H1 (cell line): ENCODE measurements around the gene GGTLC2. TPM values are rescaled to one million over a fixed set of nuclear protein-coding genes. Genes with fewer than 3 reads are reported as not detected.
"Not testable (repeated sequence)": the region's sequence is repeated elsewhere in the genome, so short reads cannot be mapped to it uniquely, and the experiment has no call there.

Experiments used
- CTCF ChIA-PET: fragments of 300-600 bp; sonication (Branson Sonifier 250); formaldehyde crosslinking; loops from one replicate; lab custom pipeline; 2021; ENCODE audit not compliant: partially characterized antibody; lab: Charles Lee
- POLR2A ChIA-PET: fragments of 300-600 bp; sonication (Branson Sonifier 250); formaldehyde crosslinking; loops from one replicate; lab custom pipeline; 2021; ENCODE audit warnings: inconsistent platforms; ENCODE audit not compliant: partially characterized antibody; lab: Charles Lee
- DNase-seq, 2 experiments: peaks; one replicate each; pipeline versions ENCODE4 v3.0.0 to v3.0.0-alpha.2; 2010 to 2022; ENCODE audit warnings: low spot score in 2 of 2, low read depth in 1 of 2, mixed read lengths in 1 of 2
- FAIRE-seq: peaks from 2 replicates; lab custom pipeline; 2011; peaks lifted over from hg19 to GRCh38; lab: Jason Lieb, UNC
- H2AFZ ChIP-seq: 2 replicates; pipeline ENCODE4 v1.8.1; 2012; ENCODE audit warnings: low read length, inconsistent platforms
- H2AK5ac ChIP-seq: 2 replicates; pipeline ENCODE4 v1.6.1; 2013; ENCODE audit warnings: low read depth, low read length
- H2BK120ac ChIP-seq: replicated peaks from 2 replicates; pipeline ENCODE3; 2013; ENCODE audit warnings: low read depth, low read length, inconsistent platforms
- H2BK12ac ChIP-seq: 2 replicates; pipeline ENCODE4 v1.6.1; 2013; ENCODE audit warnings: low read depth, low read length
- H2BK15ac ChIP-seq: 2 replicates; pipeline ENCODE4 v1.6.1; 2013; ENCODE audit warnings: low read length
- H2BK20ac ChIP-seq: 2 replicates; pipeline ENCODE4 v1.6.1; 2013; ENCODE audit warnings: low read length
- H2BK5ac ChIP-seq: 2 replicates; pipeline ENCODE4 v1.6.1; 2013; ENCODE audit warnings: low read depth, low read length
- H3K14ac ChIP-seq: 2 replicates; pipeline ENCODE4 v1.6.1; 2013; ENCODE audit warnings: inconsistent platforms; ENCODE audit not compliant: insufficient read length
- H3K18ac ChIP-seq: 2 replicates; pipeline ENCODE4 v1.6.1; 2013; ENCODE audit warnings: low read length; ENCODE audit errors: extremely low read depth
- H3K23ac ChIP-seq: 2 replicates; pipeline ENCODE4 v1.6.1; 2013; ENCODE audit warnings: inconsistent platforms; ENCODE audit not compliant: insufficient read length
- H3K23me2 ChIP-seq: 2 replicates; pipeline ENCODE4 v1.6.1; 2013; ENCODE audit warnings: low read depth, low read length
- H3K27ac ChIP-seq: 2 replicates; pipeline ENCODE4 v1.6.1; 2011; ENCODE audit warnings: low read depth, low read length, inconsistent platforms
- H3K27me3 ChIP-seq, 4 experiments: replicated peaks in 1 of 4; 1 replicate in 1 of 4; 2 replicates in 3 of 4; pipeline versions ENCODE4 v1.6.1 to v1.8.1; 2011 to 2013; ENCODE audit warnings: low read length in 3 of 4, mild to moderate bottlenecking in 3 of 4, inconsistent platforms in 2 of 4, mixed read lengths in 2 of 4, moderate library complexity in 1 of 4; ENCODE audit not compliant: control insufficient read depth in 3 of 4, insufficient read depth in 3 of 4; ENCODE audit errors: extremely low read depth in 1 of 4
- H3K36me3 ChIP-seq, 4 experiments: 2 replicates each; pipeline versions ENCODE4 v1.6.1 to v1.8.1; 2011 to 2013; ENCODE audit warnings: mild to moderate bottlenecking in 4 of 4, low read length in 3 of 4, moderate library complexity in 2 of 4, control low read depth in 1 of 4, inconsistent platforms in 1 of 4; ENCODE audit not compliant: insufficient read depth in 4 of 4, control insufficient read depth in 2 of 4
- H3K4ac ChIP-seq: replicated peaks from 2 replicates; pipeline ENCODE3; 2013; ENCODE audit warnings: low read length, low read depth, mixed read lengths, inconsistent platforms; ENCODE audit not compliant: insufficient read length
- H3K4me1 ChIP-seq, 4 experiments: replicated peaks in 1 of 4; 1 replicate in 1 of 4; 2 replicates in 3 of 4; pipeline versions ENCODE4 v1.6.1 to v1.8.1; 2011 to 2013; ENCODE audit warnings: low read length in 3 of 4, inconsistent platforms in 2 of 4, mixed read lengths in 1 of 4; ENCODE audit not compliant: insufficient read depth in 4 of 4, control insufficient read depth in 3 of 4
- H3K4me2 ChIP-seq, 2 experiments: 2 replicates each; pipeline versions ENCODE4 v1.6.1 to v1.8.1; 2011 to 2013; ENCODE audit warnings: low read depth in 2 of 2, low read length in 2 of 2, control low read depth in 1 of 2, inconsistent platforms in 1 of 2, mild to moderate bottlenecking in 1 of 2; ENCODE audit not compliant: insufficient read depth in 1 of 2
- H3K4me3 ChIP-seq, 4 experiments: fragments of 200-600, 300-600 bp in 1 of 4; sonication (generic), shearing (Covaris generic), sonication (Bioruptor Twin) in 1 of 4; 2 replicates each; pipeline versions ENCODE4 v1.5.1 to v1.8.1; 2011 to 2016; ENCODE audit warnings: low read length in 4 of 4, low read depth in 3 of 4, control low read depth in 2 of 4, inconsistent platforms in 2 of 4, mild to moderate bottlenecking in 2 of 4, mixed read lengths in 1 of 4, moderate library complexity in 1 of 4; ENCODE audit not compliant: insufficient read depth in 2 of 4; ENCODE audit errors: extremely low read depth in 1 of 4
- H3K56ac ChIP-seq: replicated peaks from 2 replicates; pipeline ENCODE3; 2013; ENCODE audit warnings: low read depth, mild to moderate bottlenecking, mixed read lengths, low read length, inconsistent platforms; ENCODE audit not compliant: insufficient read length
- H3K79me1 ChIP-seq: 2 replicates; pipeline ENCODE4 v1.6.1; 2013; ENCODE audit warnings: low read depth, low read length, control low read depth
- H3K79me2 ChIP-seq, 2 experiments: 2 replicates each; pipeline versions ENCODE4 v1.6.1 to v1.8.1; 2012 to 2013; ENCODE audit warnings: low read length in 2 of 2, mild to moderate bottlenecking in 2 of 2, inconsistent platforms in 1 of 2; ENCODE audit not compliant: insufficient read depth in 2 of 2, control insufficient read depth in 1 of 2
- H3K9ac ChIP-seq, 4 experiments: replicated peaks in 1 of 4; 1 replicate in 1 of 4; 2 replicates in 3 of 4; pipeline versions ENCODE4 v1.6.1 to v1.8.1; 2011 to 2013; ENCODE audit warnings: low read depth in 3 of 4, low read length in 3 of 4, control low read depth in 2 of 4, mild to moderate bottlenecking in 2 of 4, moderate library complexity in 2 of 4, inconsistent platforms in 1 of 4; ENCODE audit errors: extremely low read depth in 1 of 4
- H3K9me3 ChIP-seq, 2 experiments: 2 replicates each; pipeline versions ENCODE4 v1.6.1 to v1.8.1; 2012 to 2013; ENCODE audit warnings: mild to moderate bottlenecking in 2 of 2, moderate library complexity in 2 of 2, control low read depth in 1 of 2, inconsistent platforms in 1 of 2, low read depth in 1 of 2, low read length in 1 of 2, mixed read lengths in 1 of 2; ENCODE audit not compliant: insufficient read depth in 2 of 2
- H4K20me1 ChIP-seq, 2 experiments: replicated peaks in 1 of 2; 2 replicates each; pipeline versions ENCODE3 to v1.8.1; 2011 to 2013; ENCODE audit warnings: inconsistent platforms in 2 of 2, low read length in 2 of 2, mild to moderate bottlenecking in 1 of 2; ENCODE audit not compliant: insufficient read depth in 2 of 2, control insufficient read depth in 1 of 2
- H4K5ac ChIP-seq: 2 replicates; pipeline ENCODE4 v1.6.1; 2013; ENCODE audit warnings: low read length, low read depth, mixed read lengths, inconsistent platforms; ENCODE audit not compliant: insufficient read length
- H4K8ac ChIP-seq: 2 replicates; pipeline ENCODE4 v1.8.0; 2013; ENCODE audit warnings: mild to moderate bottlenecking, moderate library complexity, low read length, inconsistent platforms; ENCODE audit not compliant: insufficient read depth; ENCODE audit errors: extremely low read depth
- H4K91ac ChIP-seq: replicated peaks from 2 replicates; pipeline ENCODE3; 2013; ENCODE audit warnings: low read length, mixed read lengths, inconsistent platforms; ENCODE audit not compliant: insufficient read length
- CTCF ChIP-seq, 3 experiments: IDR thresholded peaks; 1 replicate in 2 of 3; 2 replicates in 1 of 3; pipeline versions ENCODE4 v1.5.1 to v1.6.1; 2011; ENCODE audit warnings: low read length in 3 of 3, mild to moderate bottlenecking in 3 of 3, inconsistent platforms in 2 of 3, low read depth in 1 of 3, moderate library complexity in 1 of 3; ENCODE audit not compliant: insufficient read depth in 1 of 3; ENCODE audit errors: control extremely low read depth in 1 of 3
- RAD21 ChIP-seq, 2 experiments: IDR thresholded peaks in 1 of 2; conservative IDR thresholded peaks in 1 of 2; 2 replicates each; pipeline ENCODE4 v1.6.1; 2011; ENCODE audit warnings: low read depth in 2 of 2, low read length in 2 of 2, improper control_type of control experiment in 1 of 2, inconsistent platforms in 1 of 2, mild to moderate bottlenecking in 1 of 2, moderate library complexity in 1 of 2
- WGBS, 2 experiments: shearing (Covaris generic) in 1 of 2; methylation state at CpG; one replicate each; pipeline versions ENCODE4 v1.1.6 to v1.1.7; 2013 to 2015; ENCODE audit warnings: low lambda C conversion rate in 2 of 2, mixed read lengths in 2 of 2, inconsistent platforms in 1 of 2, low coverage in 1 of 2, missing lambda C conversion rate in 1 of 2; ENCODE audit not compliant: insufficient replicate concordance in 2 of 2, insufficient coverage in 1 of 2, insufficient read length in 1 of 2; ENCODE audit errors: extremely low coverage in 1 of 2, missing lambda C conversion rate in 1 of 2; 5-methylcytosine and 5-hydroxymethylcytosine counted together
- polyA plus RNA-seq, 7 experiments: library from polyadenylated mRNA; depleted of rRNA in 3 of 7; stranded (reverse) in 5 of 7; unstranded in 2 of 7; fragments of >200 nt in 5 of 7; fragments of 200-250 nt in 2 of 7; gene quantifications; 1 replicate in 5 of 7; 2 replicates in 1 of 7; 4 replicates in 1 of 7; pipeline versions ENCODE4 v1.2.1 to v1.2.3, GENCODE V29; 2011 to 2013; ENCODE audit warnings: missing spikeins in 2 of 7, mixed read lengths in 2 of 7
- total RNA-seq: library from RNA; stranded (reverse); fragmentation: NEBNext Ultra II Directional; extraction: Animal tissue kit (Norgen Biotek cat#: 25700); gene quantifications from 2 replicates; pipeline ENCODE4 v1.2.1, GENCODE V29; 2021

The GGTLC2 gene
- total and polyA plus RNA-seq, 2 of the 8 experiments (the other 6 are each of a cell fraction or from before 2014, with no cell fraction given), result not detected

GRCh38 chr22:22636260-22636659, 8.2 kb upstream of the GGTLC2 start:
- H3K27ac ChIP-seq, H3K4me1 ChIP-seq, DNase-seq, H3K79me1 ChIP-seq, H3K4ac ChIP-seq, H3K14ac ChIP-seq, H2BK20ac ChIP-seq, H3K18ac ChIP-seq, FAIRE-seq, H2AK5ac ChIP-seq, H4K91ac ChIP-seq, H3K79me2 ChIP-seq, H3K27me3 ChIP-seq, CTCF ChIA-PET, H2BK5ac ChIP-seq, H3K23ac ChIP-seq, H3K9me3 ChIP-seq, H3K4me2 ChIP-seq, H2BK12ac ChIP-seq, POLR2A ChIA-PET, H3K56ac ChIP-seq, H2AFZ ChIP-seq, H4K8ac ChIP-seq, H4K20me1 ChIP-seq, H3K36me3 ChIP-seq, H2BK15ac ChIP-seq, H4K5ac ChIP-seq, H3K9ac ChIP-seq, H2BK120ac ChIP-seq, H3K4me3 ChIP-seq, H3K23me2 ChIP-seq: not testable (repeated sequence)
- WGBS, 2 experiments, result no CpG with 5 or more reads among the region's 7 CpGs
- TF ChIP-seq RAD21 (IDR thresholded peaks at IDR 0.05 in 1 of 2, conservative IDR thresholded peaks at IDR 0.05 in 1 of 2; ENCODE audit: low read depth in 2 of 2, low read length in 2 of 2) (peak; percentile 14 to 27; a peak in 2 of 4 replicates), CTCF (IDR thresholded peaks at IDR 0.05; ENCODE audit: control extremely low read depth in 1 of 3, insufficient read depth in 1 of 3, low read depth in 1 of 3, low read length in 3 of 3) (0 out of 4 replicates have a peak, but pooled peaks of 1 of the 3 experiments have one; percentile 10)
